ENCODE results near the gene DCAF8. TPM values are rescaled to one million over a fixed set of nuclear protein-coding genes. Genes with fewer than 3 reads are reported as not detected.

The DCAF8 gene
- total RNA-seq, 1 donor from 2014 or later = 69.4 TPM

DNA sequence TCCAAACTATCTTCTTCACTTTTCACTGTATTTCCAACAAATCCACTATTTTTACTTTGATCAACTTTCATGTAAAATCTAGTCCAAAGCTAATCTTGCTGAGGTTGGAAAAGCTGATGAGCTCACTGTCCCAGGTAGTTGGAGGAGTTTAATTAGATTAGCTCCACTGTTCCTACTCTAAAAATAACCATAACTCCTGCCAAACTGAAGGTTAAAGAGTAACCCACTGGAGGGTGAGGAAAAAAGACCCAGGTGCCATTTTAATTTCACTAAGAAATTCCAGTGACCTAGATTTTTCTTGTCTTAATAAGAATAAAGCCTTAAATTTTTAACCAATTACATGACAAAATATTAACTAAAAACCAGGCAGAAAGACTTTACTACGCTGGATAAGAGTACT lies 15.3 kb downstream of the DCAF8 start:
- TF ChIP-seq, protein P1, sequence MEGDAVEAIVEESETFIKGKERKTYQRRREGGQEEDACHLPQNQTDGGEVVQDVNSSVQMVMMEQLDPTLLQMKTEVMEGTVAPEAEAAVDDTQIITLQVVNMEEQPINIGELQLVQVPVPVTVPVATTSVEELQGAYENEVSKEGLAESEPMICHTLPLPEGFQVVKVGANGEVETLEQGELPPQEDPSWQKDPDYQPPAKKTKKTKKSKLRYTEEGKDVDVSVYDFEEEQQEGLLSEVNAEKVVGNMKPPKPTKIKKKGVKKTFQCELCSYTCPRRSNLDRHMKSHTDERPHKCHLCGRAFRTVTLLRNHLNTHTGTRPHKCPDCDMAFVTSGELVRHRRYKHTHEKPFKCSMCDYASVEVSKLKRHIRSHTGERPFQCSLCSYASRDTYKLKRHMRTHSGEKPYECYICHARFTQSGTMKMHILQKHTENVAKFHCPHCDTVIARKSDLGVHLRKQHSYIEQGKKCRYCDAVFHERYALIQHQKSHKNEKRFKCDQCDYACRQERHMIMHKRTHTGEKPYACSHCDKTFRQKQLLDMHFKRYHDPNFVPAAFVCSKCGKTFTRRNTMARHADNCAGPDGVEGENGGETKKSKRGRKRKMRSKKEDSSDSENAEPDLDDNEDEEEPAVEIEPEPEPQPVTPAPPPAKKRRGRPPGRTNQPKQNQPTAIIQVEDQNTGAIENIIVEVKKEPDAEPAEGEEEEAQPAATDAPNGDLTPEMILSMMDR (IDR thresholded peaks at IDR 0.05; ENCODE audit: insufficient read depth, low read length, poor library complexity, severe bottlenecking) = no peak
- Histone ChIP-seq H3K4me3 (ENCODE audit: low read depth, low read length) (no peak overlapping the region), H3K36me3 (ENCODE audit: control insufficient read depth, insufficient read depth, low read length) (no peaks in the 10 kb centered on the region), H3K27me3 (ENCODE audit: control insufficient read depth, insufficient read depth, low read length) (no peaks in the 10 kb centered on the region)
- DNase-seq (ENCODE audit: low read depth) = no peak

- TF ChIP-seq, protein P1 (IDR thresholded peaks at IDR 0.05; ENCODE audit: insufficient read depth, low read length, poor library complexity, severe bottlenecking) = no peak
- no peaks in the 10 kb centered on the region for H3K36me3 ChIP-seq (ENCODE audit: control insufficient read depth, insufficient read depth, low read length)
Observed at GRCh38 chr1:160245434-160245833, 16.9 kb downstream of the DCAF8 start.

DNA sequence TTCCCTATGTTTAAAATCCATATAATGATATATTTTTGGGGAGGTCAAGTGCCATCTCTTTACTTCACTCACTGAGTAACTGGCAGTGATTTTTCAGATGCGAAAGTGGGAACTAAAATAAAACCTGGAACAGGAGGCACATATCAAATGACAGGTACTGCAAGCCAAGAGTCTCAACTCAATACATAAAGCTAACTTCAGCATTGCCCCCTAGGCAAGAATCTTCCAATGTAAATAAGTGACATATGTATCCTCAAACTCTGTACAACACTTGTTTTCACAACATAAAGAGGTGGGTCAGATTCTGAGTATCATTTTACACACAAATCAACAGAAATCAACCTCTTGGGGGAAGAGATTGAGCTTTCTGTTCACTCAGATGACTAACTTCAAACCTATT lies 18.1 kb downstream of the DCAF8 start:
- no peaks in the 10 kb centered on the region for H3K27me3 ChIP-seq (ENCODE audit: control insufficient read depth, insufficient read depth, low read length)
- peaks cover 1% of the 10 kb centered on the region for H3K36me3 ChIP-seq (ENCODE audit: control insufficient read depth, insufficient read depth, low read length)
- no peak overlapping the region for H3K4me3 ChIP-seq (ENCODE audit: low read depth, low read length)
- no peak for DNase-seq (ENCODE audit: low read depth)
- TF ChIP-seq, protein P1 (IDR thresholded peaks at IDR 0.05; ENCODE audit: insufficient read depth, low read length, poor library complexity, severe bottlenecking) = no peak

More at GRCh38 chr1:160245434-160245833, 16.9 kb downstream of the DCAF8 start:
- no peak for DNase-seq (ENCODE audit: low read depth)
- no peak overlapping the region for H3K4me3 ChIP-seq (ENCODE audit: low read depth, low read length)
- no peaks in the 10 kb centered on the region for H3K27me3 ChIP-seq (ENCODE audit: control insufficient read depth, insufficient read depth, low read length)

DNA sequence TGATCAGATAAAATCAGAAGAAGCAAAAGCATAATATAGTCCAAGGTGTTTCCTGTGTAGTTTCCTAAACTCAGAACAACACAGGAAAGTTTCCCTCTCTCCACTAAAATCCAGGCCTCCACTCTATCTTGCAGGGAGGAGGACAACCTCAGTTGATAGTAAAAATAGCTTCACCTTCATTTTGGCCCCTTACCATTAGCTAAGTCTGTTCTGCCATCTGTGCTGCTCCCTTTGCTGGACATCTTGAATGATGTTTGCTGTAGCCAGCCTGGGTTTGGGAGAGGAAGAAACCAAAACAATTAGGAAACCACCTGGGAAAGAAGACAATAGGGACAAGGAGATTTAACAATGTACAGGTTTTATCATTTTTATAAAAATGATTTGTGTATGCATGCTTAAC lies 18.6 kb downstream of the DCAF8 start:
- TF ChIP-seq, protein P1 (IDR thresholded peaks at IDR 0.05; ENCODE audit: insufficient read depth, low read length, poor library complexity, severe bottlenecking) = no peak
- H3K36me3 ChIP-seq (ENCODE audit: control insufficient read depth, insufficient read depth, low read length) = peaks cover 1% of the 10 kb centered on the region
- H3K4me3 ChIP-seq (ENCODE audit: low read depth, low read length) = no peak overlapping the region
- DNase-seq (ENCODE audit: low read depth) = no peak
- no peaks in the 10 kb centered on the region for H3K27me3 ChIP-seq (ENCODE audit: control insufficient read depth, insufficient read depth, low read length)

GRCh38 chr1:160239582-160240299 lies 22.6 kb downstream of the DCAF8 start:
- Histone ChIP-seq H3K27me3 (ENCODE audit: control insufficient read depth, insufficient read depth, low read length) (no peaks in the 10 kb centered on the region), H3K4me3 (ENCODE audit: low read depth, low read length) (no peak overlapping the region), H3K36me3 (ENCODE audit: control insufficient read depth, insufficient read depth, low read length) (peaks cover 1% of the 10 kb centered on the region)
- TF ChIP-seq, protein P1 (IDR thresholded peaks at IDR 0.05; ENCODE audit: insufficient read depth, low read length, poor library complexity, severe bottlenecking) = no peak
- no peak for DNase-seq (ENCODE audit: low read depth)

GRCh38 chr1:160238408-160238807 lies 23.9 kb downstream of the DCAF8 start:
- no peak overlapping the region for H3K4me3 ChIP-seq (ENCODE audit: low read depth, low read length)
- H3K36me3 ChIP-seq (ENCODE audit: control insufficient read depth, insufficient read depth, low read length) = peaks cover 1% of the 10 kb centered on the region
- H3K27me3 ChIP-seq (ENCODE audit: control insufficient read depth, insufficient read depth, low read length) = no peaks in the 10 kb centered on the region
- TF ChIP-seq, protein P1 (IDR thresholded peaks at IDR 0.05; ENCODE audit: insufficient read depth, low read length, poor library complexity, severe bottlenecking) = no peak
- DNase-seq (ENCODE audit: low read depth) = no peak

Measured in kidney epithelial cell (primary cell).